GM18858 (cell line): Measurements from ENCODE around the gene AP3S2.
"Not testable (repeated sequence)": the region's sequence is repeated elsewhere in the genome, so short reads cannot be mapped to it uniquely, and the experiment has no call there.

Source experiments
- ATAC-seq: cut with Tn5 transposase; IDR thresholded peaks from one replicate; pipeline ENCODE4 v1.9.1; 2021; ENCODE audit not compliant: unreplicated experiment

Gene AP3S2

DNA sequence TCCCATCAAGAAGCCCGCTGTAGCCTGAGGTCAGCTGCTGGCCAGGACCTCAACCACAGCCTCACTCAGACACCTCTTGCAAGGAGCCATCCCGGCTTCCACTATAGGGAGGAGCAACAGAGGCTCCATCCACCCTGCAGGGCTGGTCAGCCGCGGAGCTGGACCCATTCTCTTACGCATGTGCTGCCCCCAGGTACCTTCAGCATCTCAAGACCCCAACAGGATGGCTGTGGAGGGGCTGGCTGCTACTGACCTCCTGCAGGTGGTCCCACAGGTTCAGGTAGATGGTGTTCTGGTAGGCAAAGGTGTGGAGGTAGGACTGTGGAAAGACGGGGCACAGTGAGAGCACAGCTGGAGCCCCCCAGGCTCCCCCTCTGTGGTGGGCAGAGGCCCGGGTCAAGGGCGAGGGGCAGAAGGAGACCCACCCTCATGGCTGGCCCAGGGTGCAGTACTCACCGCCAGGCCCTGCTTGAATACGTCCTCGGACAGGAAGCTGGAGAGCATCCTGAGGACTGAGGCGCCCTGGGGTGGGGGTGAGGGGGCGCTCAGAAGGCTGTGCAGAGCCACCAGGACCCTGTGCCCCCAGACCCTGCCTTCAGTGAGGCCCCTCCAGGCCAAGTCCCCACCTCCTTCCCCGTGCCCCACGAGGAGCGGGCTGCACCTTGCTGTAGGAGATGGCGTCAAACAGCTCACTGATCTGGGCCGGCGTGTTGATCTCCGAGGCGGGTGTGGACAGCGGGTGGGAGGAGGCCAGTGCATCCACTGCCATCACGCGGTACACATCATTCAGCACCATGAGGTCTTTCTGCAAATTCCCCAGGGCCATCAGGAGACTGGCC lies 90.6 kb downstream of the AP3S2 start:
- no peak for ATAC-seq

DNA sequence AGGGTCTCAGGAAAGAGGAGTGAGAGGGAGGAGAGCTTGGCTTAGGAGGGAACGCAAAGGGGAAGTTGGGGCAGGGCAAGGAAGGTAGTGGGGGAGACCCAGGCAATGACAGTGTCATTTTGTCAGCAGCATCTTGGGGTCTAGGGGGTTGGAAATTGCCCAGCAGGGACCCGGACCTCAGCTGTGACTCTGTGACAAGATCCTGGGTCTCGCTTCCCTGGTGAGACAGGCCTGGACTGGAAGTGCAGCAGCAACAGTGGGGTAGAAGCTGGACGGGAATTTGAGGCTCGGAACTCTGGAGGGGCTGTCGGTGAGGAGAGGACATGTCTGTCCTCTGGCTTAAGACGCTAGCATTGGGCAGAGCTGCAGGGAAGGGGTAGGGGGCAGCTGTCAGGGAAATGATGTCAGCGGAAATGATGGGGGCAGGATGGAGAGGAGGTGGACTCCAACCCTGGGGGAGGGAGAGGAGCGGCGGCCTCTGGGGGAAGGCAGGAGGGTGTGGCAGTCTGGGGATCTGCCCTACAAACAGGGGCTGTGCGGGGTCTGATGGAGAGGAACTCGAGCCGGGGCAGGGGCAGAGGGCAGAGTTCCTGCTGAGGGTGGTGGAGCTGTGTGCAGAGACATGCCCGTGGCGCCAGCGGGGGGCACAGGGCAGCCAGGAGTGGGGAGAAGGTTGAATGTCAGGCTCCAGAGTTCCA lies 91.4 kb downstream of the AP3S2 start:
- ATAC-seq, result no peak

DNA sequence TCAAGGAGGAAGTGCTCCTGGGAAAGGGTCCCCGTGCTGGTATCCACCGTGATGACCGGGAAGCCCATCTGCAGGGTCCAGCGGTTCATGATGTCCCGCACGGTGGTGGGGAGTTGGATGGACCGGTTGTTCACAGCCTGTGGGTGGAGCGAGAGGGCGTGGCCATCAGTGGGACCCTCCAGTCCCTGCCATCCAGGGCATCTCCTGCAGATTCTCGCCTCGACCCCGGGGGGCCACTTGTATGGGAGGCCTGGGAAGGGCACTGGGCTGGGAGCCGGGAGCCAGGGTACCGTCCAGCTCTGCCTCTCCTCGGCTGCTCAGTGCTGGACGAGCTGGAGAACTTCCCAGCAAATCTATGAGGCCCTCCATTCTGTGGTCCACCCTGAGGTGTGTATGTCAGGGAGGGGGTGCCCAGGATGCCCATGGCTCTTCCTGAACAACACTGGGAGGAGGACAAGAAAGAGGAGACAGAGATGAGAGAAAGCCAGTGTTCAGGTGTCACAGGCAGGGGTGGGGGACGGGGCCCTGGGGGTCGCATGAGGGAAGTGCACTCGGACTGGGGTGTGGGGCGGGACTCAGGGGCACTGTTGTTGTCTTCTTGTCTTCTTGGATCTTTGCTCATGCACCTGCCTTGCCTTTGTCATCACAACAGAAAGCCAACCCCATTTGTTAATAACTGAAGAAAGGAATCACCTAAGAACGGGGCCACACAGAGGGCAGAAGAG lies 92.2 kb downstream of the AP3S2 start:
- no peak for ATAC-seq

DNA sequence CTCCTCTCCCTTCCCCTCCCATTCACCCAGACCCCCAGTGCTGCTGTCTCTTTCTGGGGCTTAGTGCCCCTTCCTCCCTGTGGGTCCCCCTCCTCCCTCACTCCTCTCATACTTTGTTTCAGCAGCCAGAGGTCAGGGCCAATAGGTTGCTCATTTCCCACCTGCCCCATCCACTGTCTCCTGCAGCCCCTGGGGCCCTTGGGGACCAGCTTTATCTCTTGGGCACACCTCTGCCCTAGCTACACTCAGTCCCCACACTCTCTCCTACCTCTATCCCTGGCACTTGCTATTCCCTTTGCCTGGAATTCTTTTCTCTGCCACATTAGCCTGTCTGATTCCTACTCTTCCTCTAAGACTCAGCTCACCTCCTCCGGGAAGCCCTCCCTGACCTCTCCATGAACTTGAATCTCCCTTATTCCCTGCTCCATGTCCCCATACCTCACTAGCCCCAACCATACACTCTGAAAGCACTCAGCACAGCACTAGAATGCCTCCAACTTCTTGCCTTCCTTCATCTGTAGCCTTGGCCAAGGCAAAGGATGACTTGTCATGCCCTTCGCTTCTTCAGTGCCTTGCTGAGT lies 93.8 kb downstream of the AP3S2 start:
- ATAC-seq, result no peak

DNA sequence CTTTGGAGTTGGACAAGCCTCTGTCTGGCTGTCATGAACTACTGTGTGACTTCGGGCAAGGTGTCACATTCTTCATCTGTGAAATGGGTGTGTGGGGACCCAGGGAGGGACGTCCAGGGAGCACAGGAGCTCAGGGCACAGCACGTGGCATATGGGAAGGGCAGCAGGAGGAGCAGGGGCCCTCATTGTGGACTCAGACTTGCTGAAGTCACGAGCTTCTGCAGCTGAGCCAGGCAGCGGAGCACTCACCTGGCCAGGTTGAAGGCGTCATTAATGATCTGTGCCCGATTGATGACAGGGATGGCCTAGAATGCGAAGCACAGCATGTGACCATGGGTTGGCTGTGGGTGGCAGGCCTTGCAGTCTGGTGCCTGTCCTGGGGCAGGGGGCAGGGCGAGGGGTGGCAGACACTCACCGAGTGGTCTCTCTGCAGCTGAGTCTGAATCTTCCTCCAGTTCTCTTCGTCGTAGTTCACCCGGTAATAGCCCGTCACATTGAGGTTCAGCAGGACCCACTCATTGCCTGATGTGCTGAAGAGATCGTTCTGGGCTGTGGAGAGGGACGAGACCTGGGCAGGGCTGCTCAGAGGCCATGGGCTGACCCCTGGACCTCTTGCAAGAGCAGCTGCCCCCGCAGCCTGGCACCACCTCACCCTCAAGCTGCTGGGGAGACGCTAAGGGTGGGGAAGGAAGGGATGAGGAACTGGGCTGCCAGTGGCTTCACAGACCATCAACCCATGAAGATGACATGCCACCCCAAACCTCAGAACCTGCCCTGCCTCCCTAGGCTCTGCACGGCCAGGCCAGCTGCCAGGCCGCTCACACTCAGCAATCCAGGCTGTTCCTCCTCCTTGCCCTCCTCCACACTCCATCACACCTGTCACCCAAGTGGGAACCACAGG lies 94.5 kb downstream of the AP3S2 start:
- no peak for ATAC-seq

DNA sequence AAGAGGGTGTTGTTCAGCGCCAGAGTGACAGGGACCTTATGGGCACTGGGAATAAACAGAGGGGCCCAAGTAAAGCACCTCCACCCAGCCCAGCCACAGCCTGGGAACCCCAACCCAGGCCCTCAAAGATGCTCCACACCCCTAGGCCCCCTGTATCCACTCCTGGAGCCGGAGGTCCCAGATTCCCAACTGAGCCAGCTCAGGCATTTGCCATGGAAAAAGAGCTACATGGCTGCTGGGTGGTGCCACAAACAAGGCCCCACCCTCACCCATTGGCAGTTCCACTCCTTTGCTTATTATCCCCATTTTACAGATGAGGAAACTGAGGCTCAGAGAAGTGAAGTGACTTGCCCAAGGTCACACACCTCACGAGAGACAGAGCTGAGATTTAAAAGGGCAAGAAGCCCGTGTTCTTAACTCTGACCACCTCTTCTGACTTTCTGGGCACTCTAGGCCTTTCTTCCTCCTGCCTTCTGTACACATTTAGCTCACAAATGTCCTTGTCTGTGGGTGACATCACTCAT lies 96.1 kb downstream of the AP3S2 start:
- no peak for ATAC-seq

DNA sequence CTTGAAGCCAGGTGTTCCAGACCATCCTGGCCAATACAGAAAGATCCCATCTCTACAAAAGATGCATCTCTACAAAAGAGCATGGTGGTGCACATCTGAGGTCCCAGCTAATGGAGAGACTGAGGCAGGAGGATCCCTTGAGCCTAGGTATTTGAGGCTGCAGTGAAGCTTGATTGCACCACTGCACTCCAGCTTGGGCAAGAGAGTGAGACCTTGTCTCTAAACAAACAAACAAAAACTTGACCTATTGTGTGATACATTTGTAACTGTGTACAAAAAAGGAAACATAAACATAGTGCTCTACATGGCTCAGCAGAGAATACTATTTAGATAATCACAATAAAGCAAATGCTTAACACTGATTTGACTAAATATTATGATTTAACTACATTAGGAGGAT lies 97.8 kb downstream of the AP3S2 start:
- no peak for ATAC-seq

DNA sequence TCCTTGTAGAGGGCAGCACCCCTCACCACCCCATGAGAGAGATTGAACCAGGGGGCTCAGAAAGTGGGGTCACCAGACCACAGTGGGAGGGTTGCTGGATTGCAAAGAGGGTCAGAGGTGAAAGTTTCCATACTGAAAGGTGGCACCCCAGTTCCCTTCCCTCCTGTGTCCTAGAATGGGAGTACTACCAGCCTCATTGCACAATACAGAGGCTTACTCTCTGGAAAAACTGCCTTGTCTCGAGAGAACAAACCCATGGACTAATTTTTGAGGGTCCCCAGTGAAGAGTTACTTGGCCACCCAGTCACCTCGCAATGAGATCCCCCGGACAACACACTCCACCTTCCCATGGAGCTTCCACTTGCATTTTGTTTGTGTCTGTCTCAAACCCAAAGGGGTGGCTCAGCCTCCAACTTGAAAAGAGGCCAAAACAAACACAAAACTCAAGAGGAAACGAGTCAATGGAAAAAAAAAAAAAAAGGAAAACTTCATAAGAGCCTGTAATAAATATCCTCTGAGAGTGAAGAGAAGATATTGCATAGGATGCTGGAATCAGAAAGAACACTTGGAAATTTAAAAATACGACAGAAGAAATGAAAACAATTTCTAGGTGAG lies 99.1 kb downstream of the AP3S2 start:
- no peak for ATAC-seq

DNA sequence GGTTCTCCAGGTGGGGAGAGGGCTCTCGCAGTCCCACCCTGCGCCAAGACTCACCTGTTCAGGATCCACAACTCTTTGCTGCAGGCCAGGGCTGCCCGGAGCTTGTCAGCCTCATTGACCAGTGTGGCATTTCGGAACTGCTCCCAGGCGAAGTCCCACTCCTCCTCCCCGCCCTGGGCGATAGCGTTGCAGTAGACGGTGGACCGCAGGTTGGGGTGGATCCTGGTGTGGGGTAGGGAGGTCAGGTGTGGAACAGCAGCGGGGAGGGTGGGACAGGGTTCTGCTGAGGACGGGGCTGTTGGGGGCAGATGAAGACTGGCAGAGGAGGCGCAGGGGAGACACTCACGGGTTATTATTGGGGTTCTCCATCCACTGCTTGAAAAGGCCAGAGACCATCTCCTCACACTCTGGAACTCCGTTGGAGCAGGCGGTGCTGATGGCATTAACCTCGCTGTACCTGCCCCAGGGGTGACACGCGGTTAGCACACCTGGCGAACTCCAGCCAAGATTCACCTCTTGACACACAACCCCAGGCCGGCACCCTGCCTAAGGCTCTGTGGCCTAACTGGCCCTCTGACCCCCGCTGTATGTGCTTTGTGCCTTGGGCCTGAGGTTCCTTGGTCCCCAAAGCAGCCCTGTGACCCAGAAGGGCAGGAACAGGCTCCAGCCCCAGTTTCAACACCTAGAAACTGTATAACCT lies 101.5 kb downstream of the AP3S2 start:
- no peak for ATAC-seq

DNA sequence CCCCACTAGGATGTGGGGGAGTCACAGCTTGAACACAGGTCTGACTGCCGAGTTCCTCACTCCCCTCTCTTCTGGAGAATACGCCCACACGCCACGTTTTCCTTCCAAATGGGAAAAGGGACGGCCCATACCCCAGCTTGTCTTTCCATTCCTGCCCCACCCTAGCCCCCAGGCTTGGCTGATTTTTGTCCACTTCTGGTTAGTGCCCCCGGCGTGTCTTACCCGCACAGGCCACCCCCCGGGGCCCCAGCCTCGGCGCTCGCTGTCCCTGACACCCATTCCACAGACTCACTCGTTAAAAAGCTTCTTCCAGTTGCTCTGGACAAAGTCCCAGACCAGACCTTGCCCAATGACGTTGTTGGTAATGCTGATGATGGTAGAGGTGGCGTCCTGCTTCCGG lies 103.1 kb downstream of the AP3S2 start:
- no peak for ATAC-seq

DNA sequence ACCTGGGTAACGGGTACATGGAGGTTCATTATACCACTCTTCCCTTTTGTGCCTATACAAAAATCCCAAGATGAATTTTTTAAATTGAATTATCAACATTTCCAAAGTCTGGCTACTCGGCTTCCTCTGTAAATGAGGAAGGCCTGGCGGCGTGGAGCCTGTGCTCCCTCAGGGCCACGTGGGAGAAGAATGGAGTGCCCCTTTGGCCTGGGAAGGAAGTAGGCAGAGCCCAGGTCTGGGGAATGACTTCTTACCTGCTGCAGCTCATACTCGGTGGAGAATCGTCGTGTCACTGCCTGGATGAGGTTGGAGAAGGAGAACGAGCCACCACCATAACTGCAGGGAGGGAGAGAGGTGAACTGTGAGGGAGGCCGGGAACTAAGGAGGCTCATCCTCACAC lies 103.6 kb downstream of the AP3S2 start:
- no peak for ATAC-seq

DNA sequence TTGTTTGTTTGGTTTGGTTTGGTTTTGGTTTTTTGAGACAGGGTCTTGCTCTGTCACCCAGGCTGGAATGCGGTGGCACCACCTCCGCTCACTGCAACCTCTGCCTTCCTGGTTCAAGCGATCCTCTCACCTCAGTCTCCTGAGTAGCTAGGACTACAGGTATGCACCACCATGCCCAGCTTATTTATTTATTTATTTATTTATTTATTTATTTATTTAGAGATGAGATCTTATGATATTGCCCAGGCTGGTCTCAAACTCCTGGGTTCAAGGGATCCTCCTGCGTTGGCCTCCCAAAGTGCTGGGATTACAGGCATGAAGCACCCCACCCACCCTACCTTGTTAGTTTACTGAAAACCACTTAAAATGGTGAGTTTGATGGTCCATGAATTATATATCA lies 105.2 kb downstream of the AP3S2 start:
- ATAC-seq, result not testable (repeated sequence)

DNA sequence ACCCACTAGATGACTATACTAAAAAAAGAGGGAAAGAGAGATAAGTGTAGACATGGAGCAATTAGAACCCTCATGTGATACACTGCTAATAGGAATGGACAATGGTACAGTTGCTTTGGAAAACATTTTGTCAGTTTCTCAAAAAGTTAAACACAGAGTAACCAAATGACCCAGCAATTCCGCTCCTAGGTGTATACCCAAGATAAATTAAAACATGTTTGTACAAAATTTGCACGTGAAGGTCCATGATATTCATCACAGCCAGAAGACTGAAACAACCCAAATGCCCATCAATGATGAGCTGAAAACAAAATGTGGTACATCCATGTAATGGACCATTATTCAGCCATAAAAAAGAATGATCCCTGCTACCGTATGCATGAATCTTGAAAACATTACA lies 105.8 kb downstream of the AP3S2 start:
- ATAC-seq, result no peak

DNA sequence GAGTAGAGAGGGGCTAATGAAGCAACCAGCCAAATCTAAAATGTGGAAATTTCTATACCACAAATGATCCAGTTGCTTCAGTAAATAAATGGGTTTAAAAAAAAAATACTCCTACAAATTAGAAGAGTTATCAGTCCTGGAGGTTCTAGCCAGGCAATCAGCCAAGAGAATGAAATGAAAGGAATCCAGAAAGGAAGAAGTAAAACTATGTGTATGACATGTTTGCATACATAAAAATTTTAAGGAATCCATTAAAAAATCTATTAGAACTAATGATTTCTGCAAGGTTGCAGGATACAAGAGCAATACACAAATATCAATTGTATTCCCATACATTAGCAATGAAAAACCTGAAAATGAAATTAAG lies 108.0 kb downstream of the AP3S2 start:
- ATAC-seq, result no peak

DNA sequence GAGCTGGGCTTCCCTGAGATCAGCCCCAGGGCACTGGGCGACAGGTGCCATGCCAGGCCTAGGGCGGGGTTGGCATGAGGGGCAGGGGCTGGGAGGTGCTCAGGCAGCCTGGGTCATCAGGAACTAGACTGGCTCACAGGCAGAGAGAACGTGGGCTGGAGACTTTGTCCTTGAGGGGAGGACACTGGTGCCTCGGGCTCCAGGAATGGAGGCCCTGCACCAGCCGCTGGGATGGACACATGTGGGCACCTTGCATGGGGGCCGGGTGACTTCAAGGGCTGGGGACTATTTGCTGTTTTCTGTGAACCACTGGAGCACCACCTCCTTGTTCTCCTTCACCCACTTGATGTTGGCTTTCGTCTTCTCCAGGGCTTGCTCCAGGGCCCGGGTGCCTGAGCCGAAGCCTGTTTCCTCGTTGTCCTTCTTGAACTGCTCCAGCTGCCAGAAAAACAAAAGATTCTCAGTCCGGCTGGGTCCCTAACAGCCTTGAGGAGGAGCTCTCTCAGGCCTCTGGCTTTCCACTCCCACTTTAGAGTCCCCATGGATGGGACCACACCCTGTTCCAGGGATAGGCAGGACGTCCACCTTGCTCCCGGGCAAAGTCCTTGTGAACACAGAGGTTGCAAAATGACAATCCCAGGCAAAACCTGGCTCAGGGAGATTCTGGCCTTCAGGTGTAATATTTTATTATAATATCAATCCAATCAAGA lies 108.6 kb downstream of the AP3S2 start:
- ATAC-seq, result no peak

DNA sequence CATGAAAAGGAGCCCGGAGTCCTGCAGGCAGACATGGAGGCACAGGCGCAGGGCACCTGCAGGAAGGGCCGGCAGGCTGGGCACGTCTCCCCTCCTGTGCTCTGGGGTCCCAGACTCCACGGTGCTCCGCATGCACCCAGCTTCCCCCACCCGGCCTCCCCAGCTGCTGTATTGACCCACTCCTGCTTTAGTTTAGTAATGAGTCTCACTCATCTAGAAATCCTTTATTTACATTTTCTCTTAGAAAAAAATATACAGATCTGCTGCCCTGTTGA lies 109.2 kb downstream of the AP3S2 start:
- ATAC-seq, result no peak

DNA sequence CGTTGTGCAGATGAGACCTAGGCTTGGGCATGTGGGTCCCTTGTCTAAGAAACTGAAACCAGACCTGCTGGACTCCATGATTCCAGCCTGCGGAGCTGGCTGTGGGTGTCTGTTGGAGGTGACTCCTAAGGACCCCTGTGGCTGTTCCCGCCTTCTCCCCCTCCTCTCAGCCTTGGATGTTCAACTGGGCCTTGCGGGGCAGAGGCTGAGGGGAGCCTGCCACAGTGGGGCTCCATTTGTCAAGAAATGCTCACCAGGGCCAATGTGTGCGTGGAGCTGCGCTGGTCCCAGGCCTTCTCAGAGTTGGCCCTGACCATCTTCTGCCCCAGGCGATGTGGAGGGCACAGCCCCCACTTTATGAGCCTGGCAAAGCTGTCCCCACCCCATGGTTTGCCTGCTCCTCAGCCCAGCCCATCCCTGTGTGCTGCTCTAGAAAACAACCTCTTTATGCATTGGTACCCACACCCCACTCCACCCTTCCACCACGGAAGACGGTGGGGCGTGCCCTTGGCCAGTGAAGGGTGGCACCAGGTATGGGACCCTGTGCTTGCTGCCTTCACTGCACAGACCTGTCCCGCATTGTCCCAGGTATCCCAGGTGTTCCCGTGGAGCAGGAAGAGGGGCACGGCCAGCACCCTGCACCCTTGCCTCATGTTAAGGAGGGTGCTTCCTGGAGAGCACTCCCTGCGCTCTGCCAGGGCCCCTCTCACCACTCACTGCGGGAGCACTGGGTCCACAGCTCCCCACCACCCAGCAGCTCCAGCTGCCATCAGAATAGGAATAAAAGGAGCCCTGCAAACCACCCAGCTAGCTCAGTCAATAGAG lies 109.7 kb downstream of the AP3S2 start:
- ATAC-seq, result no peak
